Small intestine (tissue), 16 donors: ENCODE data around the gene ARL4C. TPM values are rescaled to one million over a fixed set of nuclear protein-coding genes. Genes with fewer than 3 reads are reported as not detected.

Source experiments
- DNase-seq, 2 donors: peaks; one replicate each; pipeline versions ENCODE4 v3.0.0 to v3.0.0-alpha.2; 2013
- FAIRE-seq: peaks from 2 replicates; lab custom pipeline; 2012; peaks lifted over from hg19 to GRCh38; lab: Jason Lieb, UNC
- H3K27ac ChIP-seq, 3 donors: one replicate each; pipeline ENCODE4 v1.5.1; 2013; ENCODE audit warnings: low read length in 2 of 3, mild to moderate bottlenecking in 2 of 3, control low read depth in 1 of 3, inconsistent platforms in 1 of 3, low read depth in 1 of 3, moderate library complexity in 1 of 3
- H3K27me3 ChIP-seq, 3 donors: one replicate each; pipeline ENCODE4 v1.6.1; 2013; ENCODE audit warnings: low read length in 3 of 3, inconsistent platforms in 1 of 3; ENCODE audit not compliant: control insufficient read depth in 3 of 3, insufficient read depth in 3 of 3
- H3K36me3 ChIP-seq, 3 donors: one replicate each; pipeline ENCODE4 v1.6.1; 2013; ENCODE audit warnings: low read length in 3 of 3, inconsistent platforms in 1 of 3, low read depth in 1 of 3, mild to moderate bottlenecking in 1 of 3, moderate library complexity in 1 of 3; ENCODE audit not compliant: control insufficient read depth in 3 of 3, insufficient read depth in 2 of 3
- H3K4me1 ChIP-seq, 3 donors: one replicate each; pipeline ENCODE4 v1.6.1; 2013; ENCODE audit warnings: low read length in 2 of 3, inconsistent platforms in 1 of 3, low read depth in 1 of 3, mild to moderate bottlenecking in 1 of 3, moderate library complexity in 1 of 3; ENCODE audit not compliant: control insufficient read depth in 3 of 3, insufficient read depth in 2 of 3
- H3K4me3 ChIP-seq, 3 donors: one replicate each; pipeline ENCODE4 v1.5.1; 2013; ENCODE audit warnings: low read length in 3 of 3, control low read depth in 1 of 3, inconsistent platforms in 1 of 3, low read depth in 1 of 3, mild to moderate bottlenecking in 1 of 3, moderate library complexity in 1 of 3
- H3K9me3 ChIP-seq, 2 donors: one replicate each; pipeline ENCODE4 v1.6.1; 2013; ENCODE audit warnings: low read depth in 1 of 2, low read length in 1 of 2; ENCODE audit not compliant: control insufficient read depth in 2 of 2, insufficient read depth in 1 of 2
- WGBS, 3 donors: extraction: QIAGEN DNeasy Blood & Tissue Kit; methylation state at CpG; one replicate each; pipeline ENCODE4 v1.1.7; 2013; 5-methylcytosine and 5-hydroxymethylcytosine counted together
- long read RNA-seq, 10 donors: transcript quantifications; one replicate each; lab custom pipeline, GENCODE V29; 2026
- polyA plus RNA-seq, 4 donors: library from polyadenylated mRNA; stranded (reverse) in 3 of 4; unstranded in 1 of 4; fragments of 200-250 nt in 3 of 4; fragments of 120-200 nt in 1 of 4; gene quantifications; one replicate each; pipeline versions ENCODE4 v1.2.1 to v1.2.3, GENCODE V29; 2013
- donor health status: healthy with polysubstance abuse.
- donor health status: control.
- donor health status: control.
- donor health status: Bipolar disorder and iron deficiency.
- donor health status: healthy.

ARL4C gene, protein sequence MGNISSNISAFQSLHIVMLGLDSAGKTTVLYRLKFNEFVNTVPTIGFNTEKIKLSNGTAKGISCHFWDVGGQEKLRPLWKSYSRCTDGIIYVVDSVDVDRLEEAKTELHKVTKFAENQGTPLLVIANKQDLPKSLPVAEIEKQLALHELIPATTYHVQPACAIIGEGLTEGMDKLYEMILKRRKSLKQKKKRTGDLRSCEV
- 1 to 10 TPM; 1.3 to 6.3 (median 5.2) TPM for polyA plus RNA-seq
- long read RNA-seq, donor 1, result 0 reads
- long read RNA-seq, donor 2, full-length matches to known transcripts, result 5 of 5 reads
- long read RNA-seq, donor 2, partial matches to known transcripts, result 0 of 5 reads
- long read RNA-seq, donor 2, other reads (novel, unspliced or antisense), result 0 of 5 reads
- long read RNA-seq, donor 3, full-length matches to known transcripts, result 10 of 10 reads
- long read RNA-seq, donor 3, partial matches to known transcripts, result 0 of 10 reads
- long read RNA-seq, donor 3, other reads (novel, unspliced or antisense), result 0 of 10 reads
- long read RNA-seq, donor 4, result 0 reads
- long read RNA-seq, donor 5, full-length matches to known transcripts, result 14 of 14 reads
- long read RNA-seq, donor 5, partial matches to known transcripts, result 0 of 14 reads
- long read RNA-seq, donor 5, other reads (novel, unspliced or antisense), result 0 of 14 reads
- long read RNA-seq, donor 6, full-length matches to known transcripts, result 20 of 20 reads
- long read RNA-seq, donor 6, partial matches to known transcripts, result 0 of 20 reads
- long read RNA-seq, donor 6, other reads (novel, unspliced or antisense), result 0 of 20 reads
- long read RNA-seq, donor 7, result 0 reads
- long read RNA-seq, donor 8, full-length matches to known transcripts, result 5 of 5 reads
- long read RNA-seq, donor 8, partial matches to known transcripts, result 0 of 5 reads
- long read RNA-seq, donor 8, other reads (novel, unspliced or antisense), result 0 of 5 reads
- long read RNA-seq, donor 9, full-length matches to known transcripts, result 2 of 2 reads
- long read RNA-seq, donor 9, partial matches to known transcripts, result 0 of 2 reads
- long read RNA-seq, donor 9, other reads (novel, unspliced or antisense), result 0 of 2 reads
- long read RNA-seq, donor 10, full-length matches to known transcripts, result 26 of 26 reads
- long read RNA-seq, donor 10, partial matches to known transcripts, result 0 of 26 reads
- long read RNA-seq, donor 10, other reads (novel, unspliced or antisense), result 0 of 26 reads

DNA sequence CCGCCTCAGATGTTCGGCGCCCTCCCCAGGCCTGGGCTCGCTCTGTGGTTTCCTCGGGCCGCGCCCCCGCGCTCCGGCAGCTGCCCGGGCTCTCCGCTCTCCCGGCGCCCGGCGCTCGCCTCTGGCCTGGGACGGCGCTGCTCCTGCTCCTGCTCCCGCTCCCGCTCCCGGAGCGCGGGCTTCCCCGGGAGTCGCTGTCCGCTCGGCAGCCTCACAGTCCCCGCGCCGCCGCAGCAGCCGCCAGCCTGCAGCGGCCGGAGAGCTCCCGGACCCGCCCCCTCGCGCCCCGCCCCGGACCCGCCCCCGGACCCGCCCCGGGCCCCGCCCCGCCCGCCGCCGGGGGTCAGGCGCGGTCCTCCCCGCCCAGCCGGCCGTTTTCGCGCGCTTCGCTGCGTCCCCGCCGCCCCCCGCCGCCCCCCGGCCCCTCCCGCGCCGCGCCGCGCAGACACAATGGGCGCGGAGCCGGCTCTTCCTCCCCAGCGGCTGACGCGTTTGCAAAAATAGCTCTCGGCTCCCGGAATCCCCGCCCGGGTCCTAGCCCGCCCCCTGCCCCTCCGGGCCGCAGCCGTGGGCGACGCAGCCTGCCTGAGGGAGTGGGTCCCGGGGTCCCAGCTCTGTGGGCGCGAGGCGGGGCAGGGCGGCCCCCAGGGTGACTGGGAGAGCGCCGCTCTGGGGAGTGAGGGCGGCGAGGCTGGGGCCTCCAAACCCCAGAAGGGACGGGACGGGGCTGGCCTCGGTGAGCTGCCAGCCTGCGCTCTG is at the start of gene ARL4C:
Gene ARL4C (minus strand): TSS at position 247 of the 759 bp plus-strand sequence. CDS start 495 bp downstream, outside the sequence.
- 2 to 6% (median 6%) methylated on average over 51 to 100 of the region's 100 CpGs for WGBS, 3 donors
- Histone ChIP-seq H3K36me3 (no peaks in the 10 kb centered on the region), H3K27ac (peak within 1 kb of the TSS in 2 of 3 donors; percentile 45 to 86), H3K4me1 (peaks cover 0 to 10% (median 0%) of the 10 kb centered on the region in 3 donors), H3K27me3 (peaks cover 0 to 30% (median 2%) of the 10 kb centered on the region in 3 donors), H3K9me3 (peaks cover 0 to 3% of the 10 kb centered on the region in 2 donors), H3K4me3 (peak within 1 kb of the TSS; percentile 54 to 75 (median 59))
- FAIRE-seq, result no peak
- peak; percentile 53 to 87 for DNase-seq

DNA sequence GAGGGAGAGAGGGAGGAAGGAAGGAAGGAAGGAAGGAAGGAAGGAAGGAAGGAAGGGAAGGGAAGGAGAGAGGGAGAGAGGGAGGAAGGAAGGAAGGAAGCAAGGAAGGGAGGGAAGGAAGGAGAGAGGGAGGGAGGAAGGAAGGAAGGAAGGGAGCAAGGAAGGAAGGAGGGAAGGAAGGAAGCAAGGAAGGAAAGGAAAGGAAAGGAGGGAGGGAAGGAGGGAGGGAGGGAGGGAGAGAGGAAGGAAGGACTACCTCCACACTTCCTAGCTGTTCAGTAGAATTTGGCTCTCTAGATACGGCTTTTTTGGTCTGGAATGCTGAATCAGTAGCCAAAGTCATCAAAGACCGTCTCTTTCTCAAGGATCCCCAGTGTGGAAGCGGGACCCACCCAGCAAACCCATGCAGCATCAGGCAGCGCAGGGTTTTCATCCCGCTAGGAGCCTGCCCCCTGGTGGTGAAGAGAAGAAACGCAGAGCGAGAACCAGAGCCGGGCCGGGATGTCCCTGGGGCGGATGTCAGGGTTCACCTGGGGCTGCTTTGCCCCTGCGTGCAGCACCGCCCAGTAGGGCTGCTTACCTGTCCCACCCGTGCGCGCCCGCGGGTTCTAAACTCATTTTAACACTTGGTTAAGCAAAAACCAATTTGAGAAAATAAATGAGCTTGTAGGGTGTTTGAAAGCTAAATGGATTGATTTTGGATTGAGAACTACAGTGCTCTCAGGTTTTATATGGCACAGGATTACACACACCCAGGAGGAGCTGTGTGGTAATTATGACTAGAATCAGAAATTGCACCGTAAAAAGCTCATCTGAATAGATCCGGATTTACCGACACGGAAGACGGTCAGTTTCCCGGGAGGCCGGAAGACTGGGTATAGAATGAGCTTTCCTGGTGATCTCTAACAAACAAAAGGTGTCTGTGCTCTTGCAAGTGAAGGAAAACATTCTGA is 48.1 kb upstream of the ARL4C start:
- Histone ChIP-seq H3K4me3 (no peak overlapping the region), H3K36me3 (no peaks in the 10 kb centered on the region), H3K4me1 (no peaks in the 10 kb centered on the region), H3K27ac (no peak overlapping the region), H3K27me3 (peaks cover 0 to 4% (median 0%) of the 10 kb centered on the region in 3 donors), H3K9me3 (no peaks in the 10 kb centered on the region)
- FAIRE-seq (no peak), DNase-seq (peak; percentile 61 to 69)
- 21 to 30% (median 25%) methylated on average over 24 of the region's 24 CpGs for WGBS, 3 donors

DNA sequence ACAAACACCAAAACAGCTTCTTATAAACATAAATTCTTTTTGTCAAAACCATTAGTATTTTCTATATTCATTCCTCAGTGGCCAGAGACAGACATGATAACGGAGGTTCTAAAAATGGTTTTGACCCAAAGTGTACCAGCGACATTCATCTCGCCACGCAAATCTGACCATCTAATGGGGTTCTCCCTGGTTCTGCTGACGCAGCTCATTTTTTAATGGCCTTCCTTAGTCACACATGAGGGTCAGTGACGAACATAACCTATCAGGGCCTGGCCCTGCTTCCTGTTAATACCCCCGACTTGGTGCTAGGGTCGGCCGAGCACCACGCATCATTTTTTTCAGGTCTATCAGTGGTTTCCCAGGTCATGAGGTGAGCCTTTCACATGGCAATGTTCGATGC is 45.9 kb upstream of the ARL4C start:
- DNase-seq (no peak), FAIRE-seq (no peak)
- Histone ChIP-seq H3K27ac (no peak overlapping the region), H3K9me3 (peaks cover 0 to 7% of the 10 kb centered on the region in 2 donors), H3K36me3 (no peaks in the 10 kb centered on the region), H3K27me3 (peaks cover 0 to 4% (median 3%) of the 10 kb centered on the region in 3 donors), H3K4me3 (no peak overlapping the region), H3K4me1 (no peaks in the 10 kb centered on the region)
- WGBS, 3 donors, result 83 to 88% (median 87%) methylated on average over 11 of the region's 11 CpGs

DNA sequence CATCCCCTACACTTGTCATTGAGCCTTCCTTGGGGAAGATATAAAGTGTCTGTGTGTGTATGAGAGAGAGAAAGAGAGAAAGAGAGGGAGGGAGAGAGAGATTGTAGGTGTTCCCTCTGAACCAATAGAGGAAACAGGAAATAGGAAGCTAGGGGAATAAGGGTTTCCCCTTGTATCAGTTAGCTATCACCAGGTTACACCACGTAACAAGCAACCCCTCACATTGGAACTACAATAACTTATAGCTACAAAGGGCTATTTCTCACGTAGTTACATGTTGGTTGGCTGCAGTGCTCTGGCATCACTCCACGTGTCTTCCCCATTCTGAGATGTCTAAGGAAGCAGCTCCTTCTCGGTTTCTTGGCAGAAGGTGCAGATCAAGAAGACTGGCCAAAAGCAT is 41.0 kb upstream of the ARL4C start:
- FAIRE-seq, result no peak
- Histone ChIP-seq H3K27ac (no peak overlapping the region), H3K4me3 (no peak overlapping the region), H3K27me3 (peaks cover 0 to 3% (median 0%) of the 10 kb centered on the region in 3 donors), H3K9me3 (peaks cover 0 to 8% of the 10 kb centered on the region in 2 donors), H3K4me1 (peaks cover 0 to 13% (median 0%) of the 10 kb centered on the region in 3 donors), H3K36me3 (no peaks in the 10 kb centered on the region)
- WGBS, 3 donors, result 61 to 79% (median 71%) methylated on average over 4 of the region's 4 CpGs
- no peak for DNase-seq

DNA sequence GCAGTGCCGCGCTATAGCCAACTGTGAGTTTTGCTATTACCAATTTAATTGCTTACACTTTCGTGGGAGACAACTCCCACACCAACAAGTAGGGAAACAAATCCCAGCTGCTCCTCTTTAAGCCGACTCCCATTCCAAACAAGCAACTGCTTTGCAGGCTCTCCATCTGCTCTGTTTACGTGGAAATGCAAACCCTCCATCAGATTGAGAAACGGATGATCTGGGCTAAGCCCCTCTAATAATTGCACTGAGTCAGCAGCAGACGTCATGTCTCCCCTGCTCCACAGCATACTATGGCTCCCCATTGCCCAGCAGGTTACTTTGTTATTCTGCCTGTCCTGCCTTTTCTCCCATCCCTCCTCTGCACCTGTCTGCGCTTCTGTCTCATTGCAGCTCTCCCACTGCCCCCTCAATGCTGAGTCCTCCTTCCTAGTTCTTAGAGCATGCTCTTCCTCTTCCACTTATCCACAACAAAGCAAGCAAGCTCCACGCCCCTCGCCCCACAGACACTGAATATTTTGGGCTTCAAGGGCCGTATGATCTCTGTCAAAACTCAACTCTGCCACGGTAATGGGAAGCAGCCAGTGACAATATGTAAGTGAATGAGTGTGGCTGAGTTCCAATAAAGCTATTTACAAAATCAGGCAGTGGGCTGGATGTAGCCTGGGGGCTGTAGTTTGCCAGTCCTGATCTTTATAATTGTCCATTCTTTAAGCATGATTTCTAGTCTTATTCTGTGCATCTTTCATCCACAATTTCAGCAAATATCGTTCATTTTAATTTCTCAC is 39.5 kb upstream of the ARL4C start:
- 44 to 58% (median 50%) methylated on average over 13 of the region's 13 CpGs for WGBS, 3 donors
- FAIRE-seq (no peak), DNase-seq (no peak)
- H3K9me3 ChIP-seq, result peaks cover 0 to 12% of the 10 kb centered on the region in 2 donors
- no peak overlapping the region for H3K27ac ChIP-seq
- H3K36me3 ChIP-seq, result no peaks in the 10 kb centered on the region
- peaks cover 0 to 3% (median 0%) of the 10 kb centered on the region in 3 donors for H3K27me3 ChIP-seq
- no peak overlapping the region for H3K4me3 ChIP-seq
- H3K4me1 ChIP-seq, result peaks cover 0 to 13% (median 0%) of the 10 kb centered on the region in 3 donors

DNA sequence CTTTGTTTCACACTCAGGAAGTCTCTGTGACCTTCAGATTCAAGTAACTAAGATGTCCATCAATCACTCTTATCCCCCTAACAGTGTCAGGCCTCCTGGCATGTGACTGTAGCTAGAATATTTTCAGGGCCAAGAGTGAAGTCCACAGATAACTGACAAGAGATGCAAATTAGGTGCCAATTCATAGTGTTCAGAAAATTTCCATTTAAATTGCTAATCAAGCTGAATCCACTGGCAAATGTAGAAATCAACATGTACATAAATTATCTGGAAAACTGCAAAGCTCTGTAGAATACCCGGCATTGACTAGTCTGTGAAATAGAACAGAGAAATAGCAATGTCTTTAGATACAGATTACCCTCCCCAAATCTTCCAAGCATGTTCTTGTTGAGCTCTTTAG is 38.6 kb upstream of the ARL4C start:
- H3K36me3 ChIP-seq, result no peaks in the 10 kb centered on the region
- H3K4me1 ChIP-seq, result peaks cover 0 to 13% (median 0%) of the 10 kb centered on the region in 3 donors
- H3K27me3 ChIP-seq, result peaks cover 0 to 3% (median 0%) of the 10 kb centered on the region in 3 donors
- no peak overlapping the region for H3K4me3 ChIP-seq
- FAIRE-seq, result no peak
- DNase-seq, result peak in 1 of 2 donors; percentile 56
- 74 to 89% (median 88%) methylated on average over 1 of the region's 1 CpG for WGBS, 3 donors
- no peak overlapping the region for H3K27ac ChIP-seq
- peaks cover 0 to 12% of the 10 kb centered on the region in 2 donors for H3K9me3 ChIP-seq
